PC-9 (cell line): ENCODE data around the gene PBX3. TPM values are rescaled to one million over a fixed set of nuclear protein-coding genes. Genes with fewer than 3 reads are reported as not detected.

Experiments used
- BruUV-seq: library from RNA; stranded (reverse); fragments of 400-500 nt; replicated peaks from 2 replicates; lab custom pipeline; 2021; lab: Mats Ljungman, UMichigan
- CTCF ChIA-PET: fragments of 300-600 bp; sonication (Branson Sonifier 250); formaldehyde crosslinking; loops from one replicate; lab custom pipeline; 2022; ENCODE audit warnings: antibody characterized with exemption; lab: Charles Lee
- POLR2A ChIA-PET: fragments of 300-600 bp; sonication (Branson Sonifier 250); formaldehyde crosslinking; loops from one replicate; lab custom pipeline; 2022; ENCODE audit warnings: antibody characterized with exemption; ENCODE audit not compliant: unreplicated experiment; lab: Charles Lee
- DNase-seq, 2 experiments: peaks; one replicate each; pipeline versions ENCODE4 v3.0.0 to v3.0.0-alpha.2; 2015 to 2022; ENCODE audit warnings: mixed read lengths in 1 of 2
- H2AFZ ChIP-seq: fragments of 200-600 bp; sonication (generic); 2 replicates; pipeline ENCODE4 v1.8.1; 2017; ENCODE audit warnings: antibody characterized with exemption
- H3F3A ChIP-seq: fragments of 200-600 bp; sonication (generic); 2 replicates; pipeline ENCODE4 v1.8.1; 2017; ENCODE audit warnings: antibody characterized with exemption, mild to moderate bottlenecking, low read depth; ENCODE audit not compliant: insufficient read depth
- H3K27ac ChIP-seq: fragments of 200-600 bp; sonication (generic); 2 replicates; pipeline ENCODE4 v1.6.1; 2016; ENCODE audit warnings: mixed run types
- H3K27me3 ChIP-seq: fragments of 200-600 bp; sonication (generic); 2 replicates; pipeline ENCODE4 v1.6.1; 2016; ENCODE audit warnings: low read depth, mixed run types; ENCODE audit not compliant: insufficient read depth
- H3K36me3 ChIP-seq: fragments of 200-600 bp; sonication (generic); 2 replicates; pipeline ENCODE4 v1.6.1; 2016; ENCODE audit warnings: low read depth, mixed run types
- H3K4me1 ChIP-seq: fragments of 200-600 bp; sonication (generic); replicated peaks from 2 replicates; pipeline ENCODE4 v1.6.1; 2016; ENCODE audit warnings: mixed run types; ENCODE audit not compliant: insufficient read depth
- H3K4me2 ChIP-seq: fragments of 200-600 bp; sonication (generic); 2 replicates; pipeline ENCODE4 v1.6.1; 2017; ENCODE audit warnings: mixed run types
- H3K4me3 ChIP-seq: fragments of 200-600 bp; sonication (generic); 2 replicates; pipeline ENCODE4 v1.6.1; 2016; ENCODE audit warnings: mixed run types
- H3K79me2 ChIP-seq: fragments of 200-600 bp; sonication (generic); 2 replicates; pipeline ENCODE4 v1.6.1; 2017; ENCODE audit warnings: low read depth, mixed run types
- H3K9me2 ChIP-seq: fragments of 200-600 bp; sonication (generic); 2 replicates; pipeline ENCODE4 v1.8.1; 2017; ENCODE audit warnings: mild to moderate bottlenecking; ENCODE audit not compliant: insufficient read depth
- H3K9me3 ChIP-seq: fragments of 200-600 bp; sonication (generic); 2 replicates; pipeline ENCODE4 v1.8.1; 2016; ENCODE audit warnings: low read depth; ENCODE audit not compliant: insufficient read depth
- H4K20me1 ChIP-seq: fragments of 200-600 bp; sonication (generic); 2 replicates; pipeline ENCODE4 v1.8.1; 2017; ENCODE audit not compliant: insufficient read depth
- CTCF ChIP-seq: fragments of 200-600 bp; sonication (generic); conservative IDR thresholded peaks from 2 replicates; pipeline ENCODE4 v1.6.1; 2017; ENCODE audit warnings: mixed run types, antibody characterized with exemption, mild to moderate bottlenecking, moderate library complexity
- EZH2 ChIP-seq: fragments of 200-600 bp; sonication (generic); IDR thresholded peaks from 2 replicates; pipeline ENCODE4 v1.8.0; 2017; ENCODE audit warnings: antibody characterized with exemption, low read depth
- intact Hi-C: fragments of 100-400 bp; cut with micrococcal nuclease; formaldehyde crosslinking; loops from one replicate; pipeline ENCODE4 v1.10.0; 2022; ENCODE audit not compliant: unreplicated experiment
- total RNA-seq: library from RNA; stranded (reverse); gene quantifications from 2 replicates; pipeline ENCODE4 v1.2.3, GENCODE V29; 2021

The PBX3 gene
- total RNA-seq, 1 experiment from 2014 or later = 18.3 TPM

- Histone ChIP-seq H3F3A (no peaks in the 10 kb centered on the region), H3K27ac (no peak overlapping the region), H3K4me1 (no peaks in the 10 kb centered on the region), H3K9me3 (no peaks in the 10 kb centered on the region), H2AFZ (no peak overlapping the region), H3K27me3 (peaks cover 6% of the 10 kb centered on the region; the same call in 1 of the 2 replicates), H3K9me2 (no peaks in the 10 kb centered on the region), H4K20me1 (no peaks in the 10 kb centered on the region), H3K36me3 (no peaks in the 10 kb centered on the region), H3K4me2 (no peak overlapping the region), H3K4me3 (no peak overlapping the region), H3K79me2 (no peaks in the 10 kb centered on the region)
- TF ChIP-seq CTCF (no peak), EZH2 (no peak)
- intact Hi-C loops = no loop called here
- POLR2A ChIA-PET = no interaction called here
- DNase-seq = peak in 1 of 2 experiments; percentile 53
- no TSS peak for BruUV-seq
- CTCF ChIA-PET = no interaction called here
These were observed 230.1 kb downstream of the PBX3 start for GRCh38 chr9:125977223-125977622.

GRCh38 chr9:125979383-125979782, 232.2 kb downstream of the PBX3 start:
- TF ChIP-seq EZH2 = no peak
- TF ChIP-seq CTCF = no peak
- Histone ChIP-seq H3K4me3 (no peak overlapping the region), H3K36me3 (no peaks in the 10 kb centered on the region), H3K79me2 (no peaks in the 10 kb centered on the region), H3K9me2 (no peaks in the 10 kb centered on the region), H2AFZ (no peak overlapping the region), H4K20me1 (no peaks in the 10 kb centered on the region), H3K4me1 (no peaks in the 10 kb centered on the region), H3K27me3 (peaks cover 23% of the 10 kb centered on the region; the same call in 1 of the 2 replicates), H3K4me2 (no peak overlapping the region), H3F3A (no peaks in the 10 kb centered on the region), H3K9me3 (no peaks in the 10 kb centered on the region), H3K27ac (no peak overlapping the region)
- intact Hi-C loops = no loop called here
- CTCF ChIA-PET = no interaction called here
- BruUV-seq = no TSS peak
- POLR2A ChIA-PET = no interaction called here
- no peak for DNase-seq

GRCh38 chr9:125982798-125983406, 235.7 kb downstream of the PBX3 start:
- H3F3A ChIP-seq = no peaks in the 10 kb centered on the region
- no peaks in the 10 kb centered on the region for H3K4me1 ChIP-seq
- H3K79me2 ChIP-seq = no peaks in the 10 kb centered on the region
- no peak overlapping the region for H3K4me3 ChIP-seq
- no peaks in the 10 kb centered on the region for H4K20me1 ChIP-seq
- no peak overlapping the region for H3K4me2 ChIP-seq
- H3K27me3 ChIP-seq = peaks cover 27% of the 10 kb centered on the region; the same call in 1 of the 2 replicates
- H3K9me3 ChIP-seq = no peaks in the 10 kb centered on the region
- TF ChIP-seq CTCF = no peak
- TF ChIP-seq EZH2 = no peak
- H3K9me2 ChIP-seq = no peaks in the 10 kb centered on the region
- intact Hi-C loops = no loop called here
- no TSS peak for BruUV-seq
- ChIA-PET CTCF (no interaction called here), POLR2A (no interaction called here)
- no peak overlapping the region for H2AFZ ChIP-seq
- no peak for DNase-seq
- H3K36me3 ChIP-seq = no peaks in the 10 kb centered on the region
- H3K27ac ChIP-seq = no peak overlapping the region
